ENCODE data around the gene COPS9. TPM values are rescaled to one million over a fixed set of nuclear protein-coding genes. Genes with fewer than 3 reads are reported as not detected.

Gene COPS9
- total RNA-seq, 1 experiment from 2014 or later = 134 TPM

DNA sequence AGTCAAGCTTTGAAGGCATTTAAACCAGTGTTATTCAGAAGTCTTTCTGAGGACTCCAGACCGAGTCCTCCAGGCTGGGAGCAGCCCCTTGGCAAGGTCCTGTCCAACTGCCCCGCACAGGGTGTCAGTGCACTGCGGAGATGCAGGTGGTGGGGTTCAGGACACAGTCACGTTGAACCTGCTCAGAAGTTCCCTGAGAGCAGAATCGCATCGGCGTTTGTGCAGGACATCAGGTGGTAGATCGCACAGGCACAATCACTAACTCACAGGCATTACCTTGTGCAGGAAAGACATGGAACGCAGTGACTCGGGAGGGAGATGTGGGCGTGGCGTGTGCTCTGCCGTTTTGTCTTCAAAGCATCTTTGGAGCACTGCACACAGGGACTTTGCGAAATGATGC is 10.4 kb downstream of the COPS9 start:
- Histone ChIP-seq H3K36me3 (ENCODE audit: control insufficient read depth, insufficient read depth, low read length) (no peaks in the 10 kb centered on the region; the same call in 1 of the 2 replicates), H3K27me3 (ENCODE audit: control insufficient read depth, insufficient read depth, low read length) (peaks cover 4% of the 10 kb centered on the region), H3K27ac (ENCODE audit: low read length) (no peak overlapping the region), H3K4me1 (ENCODE audit: control insufficient read depth, insufficient read depth, low read length) (no peaks in the 10 kb centered on the region), H3K4me3 (ENCODE audit: low read depth in 2 of 2, low read length in 2 of 2) (no peak overlapping the region), H3K9me3 (ENCODE audit: control insufficient read depth, insufficient read depth, low read depth, low read length) (no peaks in the 10 kb centered on the region)
- POLR2A ChIA-PET = no interaction called here
- intact Hi-C loops (cut with micrococcal nuclease; ENCODE audit: unreplicated experiment) (no loop called here), in situ Hi-C loops (cut with HindIII; ENCODE audit: low pct_unique_long_range_greater_than_20kb, low sequenced_read_pairs) (no loop called here)
- DNase-seq (ENCODE audit: low read depth, low spot score) (no peak), ATAC-seq (no peak)
- TF ChIP-seq, protein P1, sequence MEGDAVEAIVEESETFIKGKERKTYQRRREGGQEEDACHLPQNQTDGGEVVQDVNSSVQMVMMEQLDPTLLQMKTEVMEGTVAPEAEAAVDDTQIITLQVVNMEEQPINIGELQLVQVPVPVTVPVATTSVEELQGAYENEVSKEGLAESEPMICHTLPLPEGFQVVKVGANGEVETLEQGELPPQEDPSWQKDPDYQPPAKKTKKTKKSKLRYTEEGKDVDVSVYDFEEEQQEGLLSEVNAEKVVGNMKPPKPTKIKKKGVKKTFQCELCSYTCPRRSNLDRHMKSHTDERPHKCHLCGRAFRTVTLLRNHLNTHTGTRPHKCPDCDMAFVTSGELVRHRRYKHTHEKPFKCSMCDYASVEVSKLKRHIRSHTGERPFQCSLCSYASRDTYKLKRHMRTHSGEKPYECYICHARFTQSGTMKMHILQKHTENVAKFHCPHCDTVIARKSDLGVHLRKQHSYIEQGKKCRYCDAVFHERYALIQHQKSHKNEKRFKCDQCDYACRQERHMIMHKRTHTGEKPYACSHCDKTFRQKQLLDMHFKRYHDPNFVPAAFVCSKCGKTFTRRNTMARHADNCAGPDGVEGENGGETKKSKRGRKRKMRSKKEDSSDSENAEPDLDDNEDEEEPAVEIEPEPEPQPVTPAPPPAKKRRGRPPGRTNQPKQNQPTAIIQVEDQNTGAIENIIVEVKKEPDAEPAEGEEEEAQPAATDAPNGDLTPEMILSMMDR (IDR thresholded peaks at IDR 0.05) = no peak
- TF ChIP-seq SIN3A (IDR thresholded peaks at IDR 0.05; ENCODE audit: borderline replicate concordance, insufficient read depth, low read depth, low read length) (no peak), POLR2AphosphoS5 (IDR thresholded peaks at IDR 0.05; ENCODE audit: low read depth, low read length) (no peak), TCF7L2 (IDR thresholded peaks at IDR 0.05; ENCODE audit: low read depth, low read length) (no peak)
- TF ChIP-seq, protein P2, sequence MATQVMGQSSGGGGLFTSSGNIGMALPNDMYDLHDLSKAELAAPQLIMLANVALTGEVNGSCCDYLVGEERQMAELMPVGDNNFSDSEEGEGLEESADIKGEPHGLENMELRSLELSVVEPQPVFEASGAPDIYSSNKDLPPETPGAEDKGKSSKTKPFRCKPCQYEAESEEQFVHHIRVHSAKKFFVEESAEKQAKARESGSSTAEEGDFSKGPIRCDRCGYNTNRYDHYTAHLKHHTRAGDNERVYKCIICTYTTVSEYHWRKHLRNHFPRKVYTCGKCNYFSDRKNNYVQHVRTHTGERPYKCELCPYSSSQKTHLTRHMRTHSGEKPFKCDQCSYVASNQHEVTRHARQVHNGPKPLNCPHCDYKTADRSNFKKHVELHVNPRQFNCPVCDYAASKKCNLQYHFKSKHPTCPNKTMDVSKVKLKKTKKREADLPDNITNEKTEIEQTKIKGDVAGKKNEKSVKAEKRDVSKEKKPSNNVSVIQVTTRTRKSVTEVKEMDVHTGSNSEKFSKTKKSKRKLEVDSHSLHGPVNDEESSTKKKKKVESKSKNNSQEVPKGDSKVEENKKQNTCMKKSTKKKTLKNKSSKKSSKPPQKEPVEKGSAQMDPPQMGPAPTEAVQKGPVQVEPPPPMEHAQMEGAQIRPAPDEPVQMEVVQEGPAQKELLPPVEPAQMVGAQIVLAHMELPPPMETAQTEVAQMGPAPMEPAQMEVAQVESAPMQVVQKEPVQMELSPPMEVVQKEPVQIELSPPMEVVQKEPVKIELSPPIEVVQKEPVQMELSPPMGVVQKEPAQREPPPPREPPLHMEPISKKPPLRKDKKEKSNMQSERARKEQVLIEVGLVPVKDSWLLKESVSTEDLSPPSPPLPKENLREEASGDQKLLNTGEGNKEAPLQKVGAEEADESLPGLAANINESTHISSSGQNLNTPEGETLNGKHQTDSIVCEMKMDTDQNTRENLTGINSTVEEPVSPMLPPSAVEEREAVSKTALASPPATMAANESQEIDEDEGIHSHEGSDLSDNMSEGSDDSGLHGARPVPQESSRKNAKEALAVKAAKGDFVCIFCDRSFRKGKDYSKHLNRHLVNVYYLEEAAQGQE (IDR thresholded peaks at IDR 0.05; ENCODE audit: insufficient read depth in 1 of 2, low read depth in 2 of 2, low read length in 1 of 2) = no peak
- BruUV-seq (replicated peaks) = no TSS peak
- CTCF ChIA-PET = no interaction called here

DNA sequence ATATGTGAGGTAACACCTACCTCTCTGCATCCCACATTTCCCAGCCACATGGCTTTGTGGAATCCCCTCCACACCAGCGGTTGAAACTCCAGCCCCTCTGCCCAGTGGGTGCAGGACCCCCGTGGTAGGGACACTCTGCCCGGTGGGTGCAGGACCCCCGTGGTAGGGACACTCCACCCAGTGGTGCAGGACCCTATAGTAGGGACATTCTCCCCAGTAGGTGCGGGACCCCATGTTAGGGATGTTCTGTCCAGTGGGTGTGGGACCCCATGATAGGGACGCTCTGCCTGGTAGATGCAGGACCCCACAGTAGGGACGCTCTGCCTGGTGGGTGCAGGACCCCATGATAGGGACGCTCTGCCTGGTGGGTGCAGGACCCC is 11.5 kb downstream of the COPS9 start:
- in situ Hi-C loops (cut with HindIII; ENCODE audit: low pct_unique_long_range_greater_than_20kb, low sequenced_read_pairs) (no loop called here), intact Hi-C loops (cut with micrococcal nuclease; ENCODE audit: unreplicated experiment) (no loop called here)
- Histone ChIP-seq H3K27me3 (ENCODE audit: control insufficient read depth, insufficient read depth, low read length) (peaks cover 7% of the 10 kb centered on the region), H3K9me3 (ENCODE audit: control insufficient read depth, insufficient read depth, low read depth, low read length) (no peaks in the 10 kb centered on the region), H3K36me3 (ENCODE audit: control insufficient read depth, insufficient read depth, low read length) (no peaks in the 10 kb centered on the region; the same call in 1 of the 2 replicates), H3K4me3 (ENCODE audit: low read depth in 2 of 2, low read length in 2 of 2) (no peak overlapping the region), H3K27ac (ENCODE audit: low read length) (no peak overlapping the region), H3K4me1 (ENCODE audit: control insufficient read depth, insufficient read depth, low read length) (no peaks in the 10 kb centered on the region)
- no TSS peak for BruUV-seq (replicated peaks)
- TF ChIP-seq TCF7L2 (IDR thresholded peaks at IDR 0.05; ENCODE audit: low read depth, low read length) (no peak), POLR2AphosphoS5 (IDR thresholded peaks at IDR 0.05; ENCODE audit: low read depth, low read length) (no peak), SIN3A (IDR thresholded peaks at IDR 0.05; ENCODE audit: borderline replicate concordance, insufficient read depth, low read depth, low read length) (no peak)
- TF ChIP-seq, protein P1 (IDR thresholded peaks at IDR 0.05) = no peak
- TF ChIP-seq, protein P2 (IDR thresholded peaks at IDR 0.05; ENCODE audit: insufficient read depth in 1 of 2, low read depth in 2 of 2, low read length in 1 of 2) = no peak
- ChIA-PET POLR2A (no interaction called here), CTCF (no interaction called here)
- DNase-seq (ENCODE audit: low read depth, low spot score) = no peak
- no peak for ATAC-seq
